Neural cell (in vitro differentiated cells): ENCODE data around the gene MCFD2. TPM values are rescaled to one million over a fixed set of nuclear protein-coding genes. Genes with fewer than 3 reads are reported as not detected.

Experiments used
- H2AFZ ChIP-seq: fragments of 200-600, 300-800 bp; sonication (generic), shearing (Covaris generic); 2 replicates; pipeline ENCODE4 v1.6.0; 2014; ENCODE audit warnings: low read depth, mild to moderate bottlenecking, antibody characterized with exemption, low read length, moderate library complexity
- H3F3A ChIP-seq: fragments of 200-600 bp; shearing (Covaris generic); 2 replicates; pipeline ENCODE4 v1.6.1; 2016; ENCODE audit warnings: mild to moderate bottlenecking, moderate library complexity, mixed read lengths, antibody characterized with exemption, low read length; ENCODE audit not compliant: insufficient read depth, poor library complexity, severe bottlenecking
- H3K27ac ChIP-seq: fragments of 200-600, 300-800 bp; sonication (generic), shearing (Covaris generic); 2 replicates; pipeline ENCODE4 v1.5.1; 2014; ENCODE audit warnings: mild to moderate bottlenecking, low read length, moderate library complexity
- H3K27me3 ChIP-seq: fragments of 300-800, 200-600 bp; sonication (generic), shearing (Covaris generic); 2 replicates; pipeline ENCODE4 v1.6.0; 2014; ENCODE audit warnings: mild to moderate bottlenecking, low read depth, low read length, moderate library complexity; ENCODE audit not compliant: insufficient read depth
- H3K36me3 ChIP-seq: fragments of 300-800, 200-600 bp; sonication (generic), shearing (Covaris generic); 2 replicates; pipeline ENCODE4 v1.5.1; 2014; ENCODE audit warnings: mild to moderate bottlenecking, antibody characterized with exemption, low read length, moderate library complexity; ENCODE audit not compliant: insufficient read depth
- H3K4me2 ChIP-seq: fragments of 300-800, 200-600 bp; sonication (generic), shearing (Covaris generic); 2 replicates; pipeline ENCODE4 v1.6.0; 2014; ENCODE audit warnings: mild to moderate bottlenecking, low read length
- H3K4me3 ChIP-seq: fragments of 300-800, 200-600 bp; sonication (generic), shearing (Covaris generic); 2 replicates; pipeline ENCODE4 v1.5.1; 2014; ENCODE audit warnings: mild to moderate bottlenecking, low read length, moderate library complexity
- H3K79me2 ChIP-seq: fragments of 200-600 bp; shearing (Covaris generic); replicated peaks from 2 replicates; pipeline ENCODE4 v1.6.0; 2014; ENCODE audit warnings: mild to moderate bottlenecking, low read length, moderate library complexity; ENCODE audit not compliant: insufficient read depth
- H3K9ac ChIP-seq: fragments of 300-800, 200-600 bp; sonication (generic), shearing (Covaris generic); 2 replicates; pipeline ENCODE4 v1.6.1; 2016; ENCODE audit warnings: mild to moderate bottlenecking, low read length, mixed read lengths
- H3K9me2 ChIP-seq: fragments of 200-600 bp; shearing (Covaris generic); 2 replicates; pipeline ENCODE4 v1.6.1; 2016; ENCODE audit warnings: mild to moderate bottlenecking, low read length, mixed read lengths; ENCODE audit not compliant: insufficient read depth
- H3K9me3 ChIP-seq: fragments of 200-600, 300-800 bp; sonication (generic), shearing (Covaris generic); 2 replicates; pipeline ENCODE4 v1.6.1; 2016; ENCODE audit warnings: mild to moderate bottlenecking, mixed run types, low read length, moderate library complexity, mixed read lengths
- H4K20me1 ChIP-seq: fragments of 200-600 bp; shearing (Covaris generic); 2 replicates; pipeline ENCODE4 v1.6.1; 2016; ENCODE audit warnings: mild to moderate bottlenecking, mixed run types; ENCODE audit not compliant: insufficient read depth
- CTCF ChIP-seq: fragments of 450-650 bp; IDR thresholded peaks from 2 replicates; pipeline ENCODE4 v1.5.1; 2014; ENCODE audit warnings: antibody characterized with exemption, mild to moderate bottlenecking, moderate library complexity; ENCODE audit not compliant: poor library complexity, severe bottlenecking
- EP300 ChIP-seq: fragments of 450-650 bp; conservative IDR thresholded peaks from 2 replicates; pipeline ENCODE4 v1.6.1; 2014; ENCODE audit warnings: antibody characterized with exemption, mild to moderate bottlenecking, moderate library complexity; ENCODE audit not compliant: poor library complexity, severe bottlenecking
- EZH2 ChIP-seq: fragments of 200-600, 300-800 bp; shearing (Covaris generic), sonication (generic); IDR thresholded peaks from 2 replicates; pipeline ENCODE4 v1.6.1; 2014; ENCODE audit warnings: antibody characterized with exemption, low read length, borderline replicate concordance, mild to moderate bottlenecking; ENCODE audit not compliant: insufficient read depth, poor library complexity, severe bottlenecking
- MXI1 ChIP-seq: fragments of 450-650 bp; conservative IDR thresholded peaks from 2 replicates; pipeline ENCODE4 v1.6.1; 2014; ENCODE audit warnings: antibody characterized with exemption, mild to moderate bottlenecking; ENCODE audit not compliant: poor library complexity, severe bottlenecking
- POLR2AphosphoS5 ChIP-seq: IDR thresholded peaks from 2 replicates; pipeline ENCODE4 v1.6.1; 2012
- RAD21 ChIP-seq: fragments of 450-650 bp; conservative IDR thresholded peaks from 2 replicates; pipeline ENCODE4 v1.6.1; 2014; ENCODE audit warnings: antibody characterized with exemption, mild to moderate bottlenecking, moderate library complexity
- REST ChIP-seq: IDR thresholded peaks from 2 replicates; pipeline ENCODE4 v1.6.1; 2012; ENCODE audit warnings: borderline replicate concordance
- SMC3 ChIP-seq: fragments of 450-650 bp; conservative IDR thresholded peaks from 2 replicates; pipeline ENCODE4 v1.6.1; 2014; ENCODE audit warnings: antibody characterized with exemption, mild to moderate bottlenecking, moderate library complexity; ENCODE audit not compliant: poor library complexity
- TAF1 ChIP-seq: IDR thresholded peaks from 2 replicates; pipeline ENCODE4 v1.6.1; 2012; ENCODE audit warnings: low read depth
- polyA plus RNA-seq: library from polyadenylated mRNA; depleted of rRNA; stranded (reverse); fragments of >200 nt; gene quantifications from 2 replicates; pipeline ENCODE4 v1.2.3, GENCODE V29; 2014

Gene MCFD2
- polyA plus RNA-seq, 1 donor from 2014 or later, result 78.8 TPM

- Histone ChIP-seq H3K9me2 (no peaks in the 10 kb centered on the region), H3K9me3 (no peaks in the 10 kb centered on the region), H3K4me2 (peak overlapping the region; percentile 38), H3K36me3 (no peaks in the 10 kb centered on the region), H3K4me3 (peak overlapping the region; percentile 100), H3K27me3 (no peaks in the 10 kb centered on the region), H4K20me1 (no peaks in the 10 kb centered on the region), H3F3A (no peaks in the 10 kb centered on the region), H3K9ac (peak overlapping the region; percentile 94), H3K79me2 (peaks cover 31% of the 10 kb centered on the region), H3K27ac (peak overlapping the region; percentile 81), H2AFZ (peak overlapping the region; percentile 77)
- TF ChIP-seq EZH2 (no peak), SMC3 (peak; percentile 40), MXI1 (peak; percentile 99), EP300 (no peak), CTCF (no peak), TAF1 (peak; percentile 77), REST (peak; percentile 39), POLR2AphosphoS5 (peak; percentile 58), RAD21 (no peak)
Observed at GRCh38 chr2:46915811-46916630, 415 bp upstream of the MCFD2 start.

GRCh38 chr2:46914578-46915230 is 902 bp downstream of the MCFD2 start:
- Histone ChIP-seq H3K9me2 (no peaks in the 10 kb centered on the region), H3K9me3 (no peaks in the 10 kb centered on the region), H3K4me2 (peak overlapping the region; percentile 99), H3K9ac (peak overlapping the region; percentile 94), H2AFZ (peak overlapping the region; percentile 41), H4K20me1 (no peaks in the 10 kb centered on the region), H3F3A (no peaks in the 10 kb centered on the region), H3K27ac (peak overlapping the region; percentile 81), H3K36me3 (no peaks in the 10 kb centered on the region), H3K4me3 (peak overlapping the region; percentile 100), H3K27me3 (no peaks in the 10 kb centered on the region), H3K79me2 (peaks cover 31% of the 10 kb centered on the region)
- no peak for TF ChIP-seq EP300
- TF ChIP-seq REST, result no peak
- TF ChIP-seq EZH2, result no peak
- TF ChIP-seq MXI1, result no peak
- TF ChIP-seq POLR2AphosphoS5, result no peak
- TF ChIP-seq TAF1, result no peak
- TF ChIP-seq CTCF, result no peak
- TF ChIP-seq SMC3, result no peak
- TF ChIP-seq RAD21, result no peak
